IPS-20b (cell line): Measurements from ENCODE around the gene CDR2L.
"Not testable (repeated sequence)": the region's sequence is repeated elsewhere in the genome, so short reads cannot be mapped to it uniquely, and the experiment has no call there.

Experiments used
- H3K27ac ChIP-seq: one replicate; pipeline ENCODE4 v1.5.1; 2013; ENCODE audit warnings: low read length
- H3K27me3 ChIP-seq: 2 replicates; pipeline ENCODE4 v1.6.1; 2013; ENCODE audit warnings: mild to moderate bottlenecking, low read length, inconsistent platforms; ENCODE audit not compliant: insufficient read depth
- H3K36me3 ChIP-seq: 2 replicates; pipeline ENCODE4 v1.6.1; 2013; ENCODE audit warnings: low read depth, mild to moderate bottlenecking, inconsistent platforms, low read length, moderate library complexity; ENCODE audit not compliant: insufficient read depth
- H3K4me1 ChIP-seq: 2 replicates; pipeline ENCODE4 v1.6.1; 2013; ENCODE audit warnings: mild to moderate bottlenecking, control low read depth, inconsistent platforms, low read length, moderate library complexity; ENCODE audit not compliant: insufficient read depth
- H3K4me3 ChIP-seq: 2 replicates; pipeline ENCODE4 v1.5.1; 2013; ENCODE audit warnings: mild to moderate bottlenecking, low read length, inconsistent platforms
- H3K9ac ChIP-seq: 2 replicates; pipeline ENCODE4 v1.6.1; 2013; ENCODE audit warnings: low read depth, mild to moderate bottlenecking, inconsistent platforms, low read length, moderate library complexity
- H3K9me3 ChIP-seq: 2 replicates; pipeline ENCODE4 v1.6.1; 2013; ENCODE audit warnings: mild to moderate bottlenecking, low read depth, low read length, inconsistent platforms; ENCODE audit not compliant: insufficient read depth

CDR2L gene

DNA sequence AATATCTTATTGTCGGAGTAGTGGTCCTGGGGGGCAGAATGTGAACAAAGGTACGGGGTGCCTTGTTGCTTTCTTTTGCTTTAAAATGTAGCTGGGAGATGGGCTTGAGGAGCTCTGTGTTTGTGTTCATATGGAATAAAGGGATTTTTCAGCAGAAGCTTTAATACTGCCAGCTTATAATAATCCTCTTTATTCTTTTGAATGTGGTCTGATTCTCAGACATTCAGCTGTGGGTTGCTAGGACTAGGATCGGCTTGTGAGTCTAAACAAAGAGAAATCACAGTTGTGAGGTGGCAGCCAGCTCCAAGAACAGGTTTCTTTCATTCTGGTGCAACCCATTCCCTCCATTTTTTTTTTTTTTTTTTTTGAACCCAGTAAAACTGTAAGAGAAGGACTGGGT lies 32.3 kb downstream of the CDR2L start:
- H3K27ac ChIP-seq = no peak overlapping the region
- no peak overlapping the region for H3K4me3 ChIP-seq
- no peaks in the 10 kb centered on the region for H3K27me3 ChIP-seq
- no peak overlapping the region for H3K9ac ChIP-seq
- H3K9me3 ChIP-seq = no peaks in the 10 kb centered on the region
- H3K4me1 ChIP-seq = no peaks in the 10 kb centered on the region
- H3K36me3 ChIP-seq = peaks cover 49% of the 10 kb centered on the region

DNA sequence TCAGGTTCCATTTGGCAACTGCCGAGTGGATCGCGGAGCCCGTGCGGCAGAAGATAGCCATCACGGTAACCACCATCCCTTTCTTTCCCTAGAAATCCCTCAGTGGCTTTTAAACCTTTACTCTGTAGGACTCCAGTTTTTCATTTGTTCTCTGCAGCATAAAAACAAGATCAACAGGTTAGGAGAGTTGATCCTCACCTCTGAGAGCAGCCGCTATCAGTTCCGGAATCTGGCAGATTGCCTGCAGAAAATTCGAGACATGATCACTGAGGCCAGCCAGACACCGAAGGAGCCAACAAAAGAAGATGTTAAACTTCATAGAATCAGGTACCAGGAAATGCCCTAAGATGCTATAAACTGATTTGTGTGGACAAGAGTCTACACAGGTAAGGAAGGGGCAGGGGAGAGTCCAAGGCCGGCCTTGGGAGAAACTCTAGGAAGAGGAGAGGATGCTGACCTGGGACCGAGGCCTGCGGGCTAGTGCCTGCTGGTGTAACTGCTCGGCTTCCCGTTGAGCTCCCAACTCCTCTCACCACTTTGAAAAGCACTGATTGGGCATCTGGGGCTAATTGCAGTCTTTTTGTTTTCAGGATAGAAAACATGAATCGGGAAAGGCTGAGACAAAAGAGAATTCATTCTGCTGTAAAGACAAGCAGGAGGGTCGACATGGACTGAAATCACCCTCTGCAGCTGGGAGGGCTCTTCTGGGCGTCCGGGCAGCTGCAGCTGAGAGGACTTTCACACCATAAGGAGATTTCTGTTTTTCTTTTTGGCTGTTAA lies 33.1 kb downstream of the CDR2L start:
- no peaks in the 10 kb centered on the region; the same call in 1 of the 2 replicates for H3K9me3 ChIP-seq
- H3K27ac ChIP-seq = no peak overlapping the region
- peaks cover 49% of the 10 kb centered on the region for H3K36me3 ChIP-seq
- H3K27me3 ChIP-seq = no peaks in the 10 kb centered on the region
- no peaks in the 10 kb centered on the region for H3K4me1 ChIP-seq
- no peak overlapping the region for H3K9ac ChIP-seq
- H3K4me3 ChIP-seq = no peak overlapping the region

DNA sequence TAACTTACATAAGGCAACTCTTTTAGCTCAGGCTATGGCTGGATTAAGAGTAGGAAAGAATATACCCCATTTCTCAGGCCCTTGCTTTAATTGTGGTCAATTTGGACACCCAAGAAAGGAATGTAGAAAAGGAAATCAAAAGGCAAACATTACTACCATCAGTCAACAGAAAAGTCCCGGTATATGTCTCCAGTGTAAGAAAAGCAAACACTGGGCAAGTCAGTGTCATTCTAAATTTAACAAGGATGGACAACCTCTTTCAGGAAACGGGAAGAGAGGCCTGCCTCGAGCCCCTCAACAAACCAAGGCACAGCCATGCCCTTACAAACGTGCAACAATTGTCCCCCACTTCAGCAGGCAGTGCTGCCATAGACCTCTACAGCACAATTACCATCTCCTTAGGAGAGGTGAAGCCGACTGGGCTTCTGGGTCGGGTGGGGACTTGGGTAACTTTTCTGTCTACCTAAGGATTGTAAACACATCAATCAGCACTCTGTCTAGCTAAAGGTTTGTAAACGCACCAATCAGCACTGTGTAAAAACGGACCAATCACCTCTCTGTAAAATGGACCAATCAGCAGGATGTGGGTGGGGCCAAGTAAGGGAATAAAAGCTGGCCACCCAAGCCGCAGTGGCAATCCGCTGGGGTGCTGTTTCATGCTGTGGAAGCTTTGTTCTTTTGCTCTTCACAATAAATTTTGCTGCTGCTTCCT lies 37.4 kb downstream of the CDR2L start:
- Histone ChIP-seq H3K4me1 (no peaks in the 10 kb centered on the region), H3K36me3 (peaks cover 24% of the 10 kb centered on the region), H3K27me3 (no peaks in the 10 kb centered on the region), H3K9ac (no peak overlapping the region), H3K9me3 (peaks cover 5% of the 10 kb centered on the region), H3K4me3 (no peak overlapping the region), H3K27ac (no peak overlapping the region)

DNA sequence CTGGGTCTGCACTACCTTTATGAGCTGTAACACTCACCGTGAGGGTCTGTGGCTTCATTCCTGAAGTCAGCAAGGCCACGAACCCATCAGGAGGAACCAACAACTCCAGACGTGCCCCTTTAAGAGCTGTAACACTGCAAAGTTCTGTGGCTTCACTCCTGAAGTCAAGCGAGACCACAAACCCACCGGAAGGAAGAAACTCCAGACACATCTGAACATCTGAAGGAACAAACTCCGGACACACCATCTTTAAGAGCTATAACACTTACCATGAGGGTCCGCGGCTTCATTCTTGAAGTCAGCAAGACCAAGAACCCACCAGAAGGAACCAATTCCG lies 37.9 kb downstream of the CDR2L start:
- Histone ChIP-seq H3K36me3 (peaks cover 19% of the 10 kb centered on the region), H3K9me3 (peaks cover 10% of the 10 kb centered on the region)
- not testable (repeated sequence) for H3K4me1 ChIP-seq, H3K4me3 ChIP-seq, H3K9ac ChIP-seq, H3K27ac ChIP-seq, H3K27me3 ChIP-seq

DNA sequence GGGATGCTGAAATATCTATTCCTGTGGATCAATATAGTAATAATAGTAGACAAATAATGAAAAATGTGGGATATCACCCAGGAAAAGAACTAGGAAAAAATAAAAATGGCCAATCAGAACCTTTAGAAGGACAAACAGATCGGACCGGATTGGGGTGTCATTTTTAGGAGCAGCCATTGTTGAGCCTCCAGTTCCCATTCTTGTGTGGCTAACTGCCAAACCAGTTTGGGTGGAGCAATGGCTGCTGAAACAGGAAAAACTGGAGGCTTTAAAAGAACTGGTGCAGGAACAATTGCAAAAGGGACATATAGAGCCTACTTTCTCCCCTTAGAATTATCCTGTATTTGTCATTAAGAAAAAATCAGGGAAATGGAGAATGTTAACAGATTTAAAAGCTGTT lies 39.2 kb downstream of the CDR2L start:
- H3K27ac ChIP-seq, H3K36me3 ChIP-seq, H3K4me3 ChIP-seq, H3K27me3 ChIP-seq, H3K9ac ChIP-seq, H3K4me1 ChIP-seq: not testable (repeated sequence)
- H3K9me3 ChIP-seq = peaks cover 14% of the 10 kb centered on the region

DNA sequence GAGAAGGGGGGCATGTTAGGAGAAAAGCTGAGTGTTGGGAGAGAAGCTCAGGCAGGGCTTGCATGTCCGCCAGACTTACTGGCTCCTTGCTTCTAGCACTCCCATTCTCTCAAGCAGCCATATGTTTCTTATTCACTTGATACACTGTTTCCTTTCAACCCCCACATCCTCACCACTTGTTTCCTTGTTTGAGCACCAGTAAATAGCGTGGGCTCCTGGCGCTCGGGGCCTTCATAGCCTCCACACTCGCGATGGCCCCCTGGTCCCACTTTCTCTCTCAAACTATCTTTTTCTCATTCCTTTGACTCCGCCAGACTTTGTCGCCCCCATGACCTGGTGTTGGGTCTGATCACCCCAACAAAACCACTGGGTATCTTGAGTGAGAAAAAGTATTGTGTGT lies 42.7 kb downstream of the CDR2L start:
- Histone ChIP-seq H3K9me3 (peaks cover 14% of the 10 kb centered on the region), H3K4me1 (no peaks in the 10 kb centered on the region), H3K27ac (no peak overlapping the region), H3K4me3 (no peak overlapping the region), H3K27me3 (no peaks in the 10 kb centered on the region), H3K36me3 (no peaks in the 10 kb centered on the region), H3K9ac (no peak overlapping the region)

DNA sequence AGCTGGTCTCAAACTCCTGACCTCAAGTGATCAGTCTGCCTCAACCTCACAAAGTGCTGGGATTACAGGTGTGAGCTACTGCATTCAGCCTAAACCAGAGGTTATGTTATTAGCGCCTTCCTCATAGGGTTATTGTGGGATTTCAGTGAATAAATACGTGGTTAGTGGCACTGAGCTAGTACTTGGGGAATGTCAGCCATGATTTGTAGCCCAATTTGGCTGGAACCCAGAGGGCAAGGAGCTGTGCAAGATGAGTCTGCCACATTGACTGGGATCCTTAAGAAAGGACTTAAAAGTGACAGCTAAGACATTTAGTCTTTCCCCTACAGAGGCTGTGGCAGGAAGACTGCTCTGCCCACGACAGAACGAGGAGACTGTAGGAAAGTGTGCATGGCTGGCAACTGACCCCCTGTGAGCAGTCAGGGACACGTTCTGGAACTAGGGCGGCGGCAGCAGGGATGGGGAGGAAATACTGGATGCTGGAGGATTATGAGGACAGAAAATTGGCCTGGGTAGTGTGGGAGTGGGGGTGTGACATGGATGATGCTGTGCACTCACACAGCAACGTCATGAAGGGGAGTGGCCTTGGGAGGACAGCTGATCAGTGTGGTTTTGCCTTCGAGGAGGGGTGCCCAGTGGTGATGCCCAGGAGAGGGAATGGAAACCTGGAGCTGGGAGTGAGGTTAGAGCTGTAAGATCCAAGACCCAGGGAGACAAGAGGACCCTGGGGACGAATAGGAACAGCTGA lies 44.7 kb downstream of the CDR2L start:
- H3K9ac ChIP-seq = no peak overlapping the region
- H3K4me1 ChIP-seq = no peaks in the 10 kb centered on the region
- H3K27ac ChIP-seq = no peak overlapping the region
- no peaks in the 10 kb centered on the region for H3K27me3 ChIP-seq
- H3K36me3 ChIP-seq = no peaks in the 10 kb centered on the region
- H3K9me3 ChIP-seq = peaks cover 14% of the 10 kb centered on the region
- H3K4me3 ChIP-seq = no peak overlapping the region

DNA sequence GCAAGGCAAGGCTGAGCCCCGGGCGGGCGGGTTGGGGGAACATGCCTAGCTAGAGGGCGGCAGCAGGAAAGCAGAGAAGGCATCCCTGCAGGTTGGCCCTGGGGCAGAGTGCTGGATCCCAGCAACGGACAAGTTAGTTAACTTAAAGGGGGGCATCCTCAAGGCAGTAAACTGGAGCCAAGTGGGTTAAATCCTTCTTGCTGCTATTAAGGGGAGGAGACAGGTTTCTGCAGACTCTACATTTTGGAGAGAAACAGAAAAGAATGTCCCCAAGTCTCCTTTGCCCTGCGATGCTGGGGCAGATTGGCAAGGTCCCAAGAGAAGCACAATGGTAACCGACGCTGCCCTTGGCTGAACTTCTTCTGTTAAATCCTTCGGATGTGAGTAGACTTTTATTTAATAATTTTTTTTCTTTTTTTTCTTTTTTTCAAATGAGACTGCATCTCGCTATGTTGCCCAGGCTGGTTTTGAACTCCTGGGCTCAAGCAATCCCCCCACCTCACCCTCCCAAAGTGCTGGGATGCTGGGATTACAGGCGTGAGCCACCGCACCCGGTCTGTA lies 45.4 kb downstream of the CDR2L start:
- H3K27me3 ChIP-seq = no peaks in the 10 kb centered on the region
- H3K9ac ChIP-seq = peak overlapping the region; percentile 83; the same call in 1 of the 2 replicates
- 0 out of 2 replicates have a peak, but pooled peaks cover 3% of the 10 kb centered on the region for H3K36me3 ChIP-seq
- H3K27ac ChIP-seq = no peak overlapping the region
- H3K4me3 ChIP-seq = peak overlapping the region; percentile 85
- no peaks in the 10 kb centered on the region for H3K4me1 ChIP-seq
- peaks cover 14% of the 10 kb centered on the region for H3K9me3 ChIP-seq

DNA sequence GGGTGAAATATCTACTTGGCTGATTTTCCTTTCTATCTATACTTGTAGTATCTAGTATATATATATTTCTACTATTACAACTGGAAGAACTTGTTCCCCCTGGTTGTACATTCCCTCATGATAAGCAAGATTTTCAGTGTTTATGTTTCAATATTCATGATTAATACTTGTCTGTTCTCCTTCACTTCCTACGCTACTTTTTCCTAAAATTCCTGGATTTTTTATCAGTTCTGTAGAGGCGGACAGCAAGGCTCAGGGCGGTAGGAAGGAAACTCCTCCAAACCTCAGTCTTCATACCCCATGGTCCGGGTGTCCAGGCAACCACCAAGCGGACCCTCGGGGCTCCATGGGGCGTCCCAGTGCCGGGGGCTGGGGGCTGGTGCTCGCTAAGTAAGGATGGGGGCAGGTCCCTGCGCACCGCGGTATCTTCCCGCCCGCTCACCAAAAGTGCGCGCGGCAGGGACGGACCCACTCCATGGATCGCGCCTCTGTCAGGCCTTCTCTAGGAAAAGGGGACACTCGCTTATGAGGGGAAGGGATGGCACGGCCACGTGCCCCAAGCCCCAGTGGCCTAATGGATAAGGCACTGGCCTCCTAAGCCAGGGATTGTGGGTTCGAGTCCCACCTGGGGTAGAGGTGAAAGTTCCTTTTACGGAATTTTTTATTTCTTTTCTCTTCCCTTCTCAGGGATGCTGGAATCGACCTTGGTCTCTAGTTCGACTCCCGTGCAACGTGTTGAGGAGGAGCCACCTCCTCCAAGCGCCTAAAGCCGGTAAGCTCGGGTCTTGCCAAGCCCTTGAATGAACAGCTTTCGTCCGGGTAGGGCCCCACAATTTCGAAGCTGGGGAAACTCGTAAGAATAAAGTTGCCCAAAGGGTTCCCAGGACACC lies 46.2 kb downstream of the CDR2L start:
- Histone ChIP-seq H3K9ac (peak overlapping the region; percentile 97), H3K27ac (no peak overlapping the region), H3K4me3 (peak overlapping the region; percentile 85)

DNA sequence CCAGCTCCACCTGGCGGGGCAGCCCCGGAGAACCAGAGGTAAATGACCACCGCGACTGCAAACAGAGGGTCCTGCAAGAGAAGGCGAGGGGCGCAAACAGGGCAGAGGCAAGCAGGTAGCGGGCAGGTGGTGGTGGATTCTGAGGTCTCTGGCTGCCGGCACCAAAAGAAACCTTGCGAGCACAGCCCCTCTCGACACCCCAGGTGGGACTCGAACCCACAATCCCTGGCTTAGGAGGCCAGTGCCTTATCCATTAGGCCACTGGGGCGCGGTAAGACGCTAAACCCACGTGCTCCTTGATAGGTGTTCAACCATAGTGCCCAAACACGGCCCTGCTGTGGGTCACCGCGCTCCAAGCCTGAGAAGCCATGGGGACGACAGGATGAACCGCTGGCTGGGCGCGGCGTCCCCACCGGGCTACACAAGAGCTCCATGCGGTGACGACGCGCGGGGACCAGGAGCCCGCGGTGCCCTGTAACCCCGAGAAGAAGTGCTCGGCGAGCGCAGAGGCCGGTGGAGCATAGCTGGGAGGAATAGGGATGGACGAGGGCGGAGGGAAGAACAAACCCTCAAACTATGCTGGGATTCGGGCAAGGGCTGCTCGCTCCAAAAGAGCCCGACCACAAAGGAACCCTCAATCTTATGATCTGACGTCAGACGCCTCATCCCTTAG lies 46.9 kb downstream of the CDR2L start:
- no peaks in the 10 kb centered on the region for H3K27me3 ChIP-seq
- H3K4me1 ChIP-seq = no peaks in the 10 kb centered on the region
- H3K9ac ChIP-seq = peak overlapping the region; percentile 97
- peaks cover 16% of the 10 kb centered on the region for H3K36me3 ChIP-seq
- peaks cover 13% of the 10 kb centered on the region for H3K9me3 ChIP-seq
- H3K27ac ChIP-seq = peak overlapping the region; percentile 75
- H3K4me3 ChIP-seq = peak overlapping the region; percentile 85

More for the DNA sequence above, 46.2 kb downstream of the CDR2L start:
- no peaks in the 10 kb centered on the region for H3K27me3 ChIP-seq
- no peaks in the 10 kb centered on the region for H3K4me1 ChIP-seq
- peaks cover 14% of the 10 kb centered on the region for H3K9me3 ChIP-seq
- peaks cover 9% of the 10 kb centered on the region for H3K36me3 ChIP-seq
